ENCODE data around the gene VPS54.

- no peak for TF ChIP-seq CTCF (IDR thresholded peaks at IDR 0.05)
- no peak for TF ChIP-seq POLR2A (IDR thresholded peaks at IDR 0.05)
Observed at GRCh38 chr2:64063924-64064331, 44.7 kb upstream of the VPS54 start.

Measured in tibial nerve (tissue), 3 donors.